Glutamatergic neuron (in vitro differentiated cells): ENCODE results near the gene DYNC2LI1. TPM values are rescaled to one million over a fixed set of nuclear protein-coding genes. Genes with fewer than 3 reads are reported as not detected.

Source experiments
- DNase-seq: peaks from one replicate; pipeline ENCODE4 v3.0.0; 2022
- H3K27ac Mint-ChIP-seq: one replicate; pipeline ENCODE4 v1.8.0; 2020; ENCODE audit warnings: mild to moderate bottlenecking, mixed read lengths, inconsistent platforms; ENCODE audit not compliant: unreplicated experiment
- H3K27me3 Mint-ChIP-seq: one replicate; pipeline ENCODE4 v1.8.0; 2020; ENCODE audit warnings: mild to moderate bottlenecking, moderate library complexity, mixed read lengths, inconsistent platforms; ENCODE audit not compliant: unreplicated experiment
- H3K36me3 Mint-ChIP-seq: one replicate; pipeline ENCODE4 v1.8.0; 2020; ENCODE audit warnings: mild to moderate bottlenecking, mixed read lengths, inconsistent platforms; ENCODE audit not compliant: unreplicated experiment
- H3K4me1 Mint-ChIP-seq: one replicate; pipeline ENCODE4 v1.8.0; 2020; ENCODE audit warnings: mild to moderate bottlenecking, low read depth, mixed read lengths, inconsistent platforms; ENCODE audit not compliant: unreplicated experiment
- H3K4me3 Mint-ChIP-seq: one replicate; pipeline ENCODE4 v1.8.0; 2020; ENCODE audit warnings: mild to moderate bottlenecking, mixed read lengths, inconsistent platforms; ENCODE audit not compliant: unreplicated experiment
- H3K9me3 Mint-ChIP-seq: one replicate; pipeline ENCODE4 v1.8.0; 2020; ENCODE audit warnings: mild to moderate bottlenecking, moderate library complexity, mixed read lengths, inconsistent platforms; ENCODE audit not compliant: unreplicated experiment
- CTCF ChIP-seq: fragments of 200-600 bp; sonication (generic); IDR thresholded peaks from one replicate; pipeline ENCODE4 v1.5.0; 2021; ENCODE audit not compliant: partially characterized antibody, unreplicated experiment
- total RNA-seq: library from RNA; stranded (reverse); fragmentation: NEBNext Ultra II Directional; extraction: Animal tissue kit (Norgen Biotek cat#: 25700); gene quantifications from one replicate; pipeline ENCODE4 v1.2.1, GENCODE V29; 2021; ENCODE audit not compliant: unreplicated experiment

The DYNC2LI1 gene
- total RNA-seq, 1 donor from 2014 or later = 11.9 TPM

GRCh38 chr2:43798300-43798699, 24.5 kb downstream of the DYNC2LI1 start:
- Mint-ChIP-seq H3K36me3 (no peaks in the 10 kb centered on the region), H3K4me3 (no peak overlapping the region), H3K9me3 (no peaks in the 10 kb centered on the region), H3K27ac (no peak overlapping the region), H3K4me1 (no peaks in the 10 kb centered on the region), H3K27me3 (no peaks in the 10 kb centered on the region)
- DNase-seq = no peak
- TF ChIP-seq CTCF = peak; percentile 48

- H3K9me3 Mint-ChIP-seq = no peaks in the 10 kb centered on the region
- H3K27ac Mint-ChIP-seq = no peak overlapping the region
- no peaks in the 10 kb centered on the region for H3K36me3 Mint-ChIP-seq
- no peak for DNase-seq
- H3K27me3 Mint-ChIP-seq = no peaks in the 10 kb centered on the region
- TF ChIP-seq CTCF = no peak
- no peaks in the 10 kb centered on the region for H3K4me1 Mint-ChIP-seq
- no peak overlapping the region for H3K4me3 Mint-ChIP-seq
These were observed 27.1 kb downstream of the DYNC2LI1 start for GRCh38 chr2:43800894-43801293.

GRCh38 chr2:43802135-43802534, 28.3 kb downstream of the DYNC2LI1 start:
- no peak for DNase-seq
- no peaks in the 10 kb centered on the region for H3K27me3 Mint-ChIP-seq
- no peaks in the 10 kb centered on the region for H3K36me3 Mint-ChIP-seq
- H3K4me3 Mint-ChIP-seq = no peak overlapping the region
- TF ChIP-seq CTCF = no peak
- H3K27ac Mint-ChIP-seq = no peak overlapping the region
- no peaks in the 10 kb centered on the region for H3K4me1 Mint-ChIP-seq
- H3K9me3 Mint-ChIP-seq = no peaks in the 10 kb centered on the region

- no peaks in the 10 kb centered on the region for H3K36me3 Mint-ChIP-seq
- no peak overlapping the region for H3K27ac Mint-ChIP-seq
- H3K27me3 Mint-ChIP-seq = peaks cover 2% of the 10 kb centered on the region
- DNase-seq = no peak
- H3K4me3 Mint-ChIP-seq = no peak overlapping the region
- H3K9me3 Mint-ChIP-seq = no peaks in the 10 kb centered on the region
- no peak for TF ChIP-seq CTCF
- no peaks in the 10 kb centered on the region for H3K4me1 Mint-ChIP-seq
These were observed 29.3 kb downstream of the DYNC2LI1 start for GRCh38 chr2:43803113-43803512.

GRCh38 chr2:43806719-43807031, 32.8 kb downstream of the DYNC2LI1 start:
- Mint-ChIP-seq H3K4me1 (peaks cover 13% of the 10 kb centered on the region), H3K36me3 (no peaks in the 10 kb centered on the region), H3K4me3 (no peak overlapping the region), H3K9me3 (no peaks in the 10 kb centered on the region), H3K27me3 (peaks cover 2% of the 10 kb centered on the region), H3K27ac (no peak overlapping the region)
- no peak for DNase-seq
- TF ChIP-seq CTCF = no peak
